RPMI8226 (cell line): ENCODE results near the gene ESRRG.

Experiments
- DNase-seq: peaks from one replicate; pipeline ENCODE4 v3.0.0-alpha.2; 2015

ESRRG gene

GRCh38 chr1:216499581-216500272 is 223.5 kb downstream of the ESRRG start:
- DNase-seq: no peak

- DNase-seq: no peak
These were observed 225.0 kb downstream of the ESRRG start for GRCh38 chr1:216498277-216498676.

GRCh38 chr1:216485042-216485441 is 238.2 kb downstream of the ESRRG start:
- no peak for DNase-seq

GRCh38 chr1:216483672-216484401 is 239.4 kb downstream of the ESRRG start:
- no peak for DNase-seq

- DNase-seq: no peak
These were observed 240.6 kb downstream of the ESRRG start for GRCh38 chr1:216482620-216483019.

- no peak for DNase-seq
These were observed 245.0 kb downstream of the ESRRG start for GRCh38 chr1:216478238-216478637.

GRCh38 chr1:216476341-216476740 is 246.9 kb downstream of the ESRRG start:
- no peak for DNase-seq

GRCh38 chr1:216475659-216476276 is 247.5 kb downstream of the ESRRG start:
- DNase-seq: no peak

GRCh38 chr1:216466162-216466801 is 256.9 kb downstream of the ESRRG start:
- DNase-seq: no peak

GRCh38 chr1:216464489-216464888 is 258.7 kb downstream of the ESRRG start:
- DNase-seq: no peak

- DNase-seq: no peak
These were observed 261.0 kb downstream of the ESRRG start for GRCh38 chr1:216462066-216462775.

- no peak for DNase-seq
These were observed 261.8 kb downstream of the ESRRG start for GRCh38 chr1:216461466-216461865.

GRCh38 chr1:216459651-216460207 is 263.5 kb downstream of the ESRRG start:
- no peak for DNase-seq

GRCh38 chr1:216458812-216459211 is 264.4 kb downstream of the ESRRG start:
- no peak for DNase-seq

- DNase-seq: no peak
These were observed 265.9 kb downstream of the ESRRG start for GRCh38 chr1:216457356-216457755.

GRCh38 chr1:216456682-216457081 is 266.5 kb downstream of the ESRRG start:
- no peak for DNase-seq

- no peak for DNase-seq
These were observed 269.5 kb downstream of the ESRRG start for GRCh38 chr1:216453777-216454176.
